K562 (cell line): Measurements from ENCODE around the gene TINAGL1. TPM values are rescaled to one million over a fixed set of nuclear protein-coding genes. Genes with fewer than 3 reads are reported as not detected.

Source experiments
- ATAC-seq: fragments of 200-7000 bp; cut with Tn5 transposase; 3 replicates; pipeline ENCODE4 v1.9.1; 2020; ENCODE audit warnings: moderate library complexity
- BruUV-seq: library from RNA; stranded (reverse); fragments of 400-500 nt; replicated peaks from 2 replicates; lab custom pipeline; 2021; lab: Mats Ljungman, UMichigan
- CTCF ChIA-PET: fragments of 300-600 bp; formaldehyde crosslinking; extraction: SDS; loops from one replicate; lab custom pipeline; 2021; ENCODE audit warnings: low intra/inter-chr PET ratio; lab: Yijun Ruan, JAX
- POLR2A ChIA-PET: fragments of 300-600, 350-650 bp; sonication (Branson Sonifier 250); formaldehyde crosslinking; extraction: SDS; loops from one replicate; lab custom pipeline; 2021; ENCODE audit warnings: antibody characterized with exemption, inconsistent platforms; lab: Yijun Ruan, JAX
- DNase-seq, 4 experiments: peaks; one replicate each; pipeline versions ENCODE4 v3.0.0 to v3.0.0-alpha.2; 2011 to 2018; ENCODE audit warnings: low spot score in 3 of 4, mixed read lengths in 3 of 4; ENCODE audit errors: extremely low read depth in 1 of 4
- FAIRE-seq: peaks from 2 replicates; lab custom pipeline; 2011; peaks lifted over from hg19 to GRCh38; lab: Jason Lieb, UNC
- H2AFZ ChIP-seq: 2 replicates; pipeline ENCODE4 v1.6.0; 2011; ENCODE audit warnings: low read depth, low read length, control low read depth, inconsistent platforms
- H3K27ac ChIP-seq: fragments of 200-600 bp; 3 replicates; pipeline ENCODE4 v1.8.0; 2011; ENCODE audit warnings: low read depth, mild to moderate bottlenecking, control low read depth, inconsistent platforms, low read length, moderate library complexity, mixed read lengths; ENCODE audit errors: extremely low read depth
- H3K27me3 ChIP-seq, 2 experiments: fragments of 300-600 bp in 1 of 2; 2 replicates in 1 of 2; 3 replicates in 1 of 2; pipeline versions ENCODE4 v1.6.0 to v1.8.0; 2011; ENCODE audit warnings: inconsistent platforms in 2 of 2, low read length in 2 of 2, mild to moderate bottlenecking in 1 of 2, mixed read lengths in 1 of 2, moderate library complexity in 1 of 2; ENCODE audit not compliant: control insufficient read depth in 2 of 2, insufficient read depth in 2 of 2
- H3K36me3 ChIP-seq: fragments of 300-600 bp; 3 replicates; pipeline ENCODE4 v1.8.0; 2011; ENCODE audit warnings: mild to moderate bottlenecking, low read length, inconsistent platforms; ENCODE audit not compliant: control insufficient read depth, insufficient read depth
- H3K4me1 ChIP-seq, 2 experiments: fragments of 200-600 bp in 1 of 2; replicated peaks in 1 of 2; 2 replicates in 1 of 2; 3 replicates in 1 of 2; pipeline versions ENCODE4 v1.5.1 to v1.8.0; 2011; ENCODE audit warnings: inconsistent platforms in 2 of 2, low read length in 2 of 2, mild to moderate bottlenecking in 1 of 2, mixed read lengths in 1 of 2, moderate library complexity in 1 of 2; ENCODE audit not compliant: control insufficient read depth in 2 of 2, insufficient read depth in 2 of 2
- H3K4me2 ChIP-seq: 2 replicates; pipeline ENCODE4 v1.6.1; 2011; ENCODE audit warnings: low read length, control low read depth, inconsistent platforms, mixed read lengths; ENCODE audit not compliant: insufficient read depth
- H3K4me3 ChIP-seq: fragments of 200-600 bp; sonication (generic), shearing (Covaris generic); 2 replicates; pipeline ENCODE4 v1.5.1; 2016; ENCODE audit warnings: control low read depth, inconsistent platforms
- H3K79me2 ChIP-seq: fragments of 200-600 bp; 3 replicates; pipeline ENCODE4 v1.8.0; 2011; ENCODE audit warnings: low read length, inconsistent platforms; ENCODE audit not compliant: control insufficient read depth, insufficient read depth
- H3K9ac ChIP-seq, 2 experiments: 2 replicates each; pipeline versions ENCODE4 v1.6.0 to v1.6.1; 2011; ENCODE audit warnings: low read depth in 2 of 2, low read length in 2 of 2, control low read depth in 1 of 2, inconsistent platforms in 1 of 2, mild to moderate bottlenecking in 1 of 2, mixed read lengths in 1 of 2; ENCODE audit not compliant: insufficient read depth in 1 of 2
- H3K9me1 ChIP-seq: one replicate; pipeline ENCODE4 v1.6.0; 2011; ENCODE audit warnings: inconsistent platforms, mild to moderate bottlenecking, low read length, moderate library complexity; ENCODE audit not compliant: control insufficient read depth, insufficient read depth
- H3K9me3 ChIP-seq: replicated peaks from 2 replicates; pipeline ENCODE4 v1.5.1; 2011; ENCODE audit warnings: low read depth, low read length, inconsistent platforms; ENCODE audit not compliant: control insufficient read depth, insufficient read depth
- H4K20me1 ChIP-seq: replicated peaks from 2 replicates; pipeline ENCODE4 v1.6.1; 2011; ENCODE audit warnings: low read length, inconsistent platforms, mixed read lengths; ENCODE audit not compliant: control insufficient read depth, insufficient read depth
- HOMEZ ChIP-seq: fragments of 250-450 bp; sonication (Bioruptor Pico); IDR thresholded peaks from 2 replicates; pipeline ENCODE4 v1.4.0; 2020; ENCODE audit warnings: mild to moderate bottlenecking, moderate library complexity
- ZNF518B ChIP-seq: fragments of 250-450 bp; sonication (Bioruptor Pico); IDR thresholded peaks from 2 replicates; pipeline ENCODE4 v1.5.0; 2021; ENCODE audit warnings: mild to moderate bottlenecking, moderate library complexity
- WGBS: fragments of 100-300 bp; shearing (Covaris generic); methylation state at CpG from one replicate; pipeline ENCODE4 v1.1.6; 2016; ENCODE audit warnings: low coverage, mixed read lengths; ENCODE audit not compliant: insufficient coverage; ENCODE audit errors: missing lambda C conversion rate; 5-methylcytosine and 5-hydroxymethylcytosine counted together
- in situ Hi-C: fragments of 300-500 bp; cut with MboI; formaldehyde crosslinking; loops from 4 replicates; pipeline ENCODE4 v1.15.0; 2018; ENCODE audit warnings: inconsistent platforms, mixed read lengths
- intact Hi-C: fragments of 100-400 bp; cut with micrococcal nuclease; formaldehyde crosslinking; loops from 2 replicates; pipeline ENCODE4 v1.14.2; 2022
- polyA plus RNA-seq, 8 experiments: library from polyadenylated mRNA; depleted of rRNA in 4 of 8; stranded (reverse) in 5 of 8; unstranded in 3 of 8; fragments of >200 nt; fragmentation: Nextera tagmentation in 2 of 8; fragmentation: Illumina TruSeq in 1 of 8; extraction: Ambion mirVana in 2 of 8; extraction: Trizol in 1 of 8; gene quantifications; 2 replicates each; pipeline versions ENCODE4 v1.2.1 to v1.2.3, GENCODE V29; 2011 to 2014; ENCODE audit warnings: inconsistent platforms in 1 of 8, missing spikeins in 1 of 8
- total RNA-seq, 7 experiments: library from RNA; depleted of rRNA in 6 of 7; stranded (reverse); fragments of >200 nt in 6 of 7; fragmentation: Illumina TruSeq in 2 of 7; extraction: Trizol in 2 of 7; gene quantifications; 2 replicates each; pipeline versions ENCODE4 v1.2.1 to v1.2.3, GENCODE V29; 2011 to 2021; ENCODE audit warnings: low replicate concordance in 1 of 7

TINAGL1 gene
- total and polyA plus RNA-seq, 9 of the 15 experiments (the other 6 are each of a cell fraction or from before 2014, with no cell fraction given): 0.04 to 1.2 (median 0.07) TPM; not detected in 4

GRCh38 chr1:31548907-31549808, 27.2 kb upstream of the TINAGL1 start:
- Histone ChIP-seq H3K4me2 (peak overlapping the region; percentile 66), H3K36me3 (no peaks in the 10 kb centered on the region), H3K79me2 (no peaks in the 10 kb centered on the region), H3K9me1 (no peaks in the 10 kb centered on the region), H3K4me3 (no peak overlapping the region), H3K27ac (no peak overlapping the region; the same call in 2 of the 3 replicates), H2AFZ (peak overlapping the region; percentile 82), H3K9ac (peak overlapping the region in 1 of 2 experiments; percentile 38; a peak in 2 of 4 replicates), H3K27me3 (peaks cover 0 to 5% of the 10 kb centered on the region in 2 experiments; a peak in 1 of 5 replicates), H3K9me3 (no peaks in the 10 kb centered on the region), H3K4me1 (peaks cover 13 to 15% of the 10 kb centered on the region in 2 experiments; a peak in 4 of 5 replicates), H4K20me1 (no peaks in the 10 kb centered on the region)
- ATAC-seq (peak; percentile 96), DNase-seq (peak; percentile 88 to 92 (median 90)), FAIRE-seq (peak; percentile 99)
- BruUV-seq: no TSS peak
- WGBS: 3% methylated on average over 24 of the region's 24 CpGs
- in situ Hi-C loops: no loop called here
- ChIA-PET CTCF (interaction anchor here (0.8 to 3.9 kb wide), 7 partner anchors 83 to 367 kb away, joined by 3 to 68 read pairs (median 5); no protein-coding TSS in a partner anchor), POLR2A (interaction anchor here (0.6 to 1.5 kb wide), 11 partner anchors 10 to 175 kb away, joined by 3 to 6 read pairs (median 3); partner anchors contain the start of gene PEF1)
- intact Hi-C loops: loop anchor here (1.0 to 10.0 kb wide), 4 partner anchors 89 to 364 kb away; no protein-coding TSS in a partner anchor
- TF ChIP-seq ZNF518B (CRISPR knock-in tag) (0 out of 2 replicates have a peak, but pooled peaks have one; percentile 43), HOMEZ (CRISPR knock-in tag) (no peak)
